OCI-LY1 (cell line): Measurements from ENCODE around the gene PCSK6.

Source experiments
- EZH2 ChIP-seq: fragments of 200-600 bp; sonication (generic), shearing (Covaris generic); IDR thresholded peaks from 2 replicates; pipeline ENCODE4 v1.8.0; 2017; ENCODE audit warnings: borderline replicate concordance, mixed run types, mild to moderate bottlenecking, antibody characterized with exemption, low read length, moderate library complexity, mixed read lengths
- TF ChIP-seq, protein P1 (sequence below): fragments of 200-600 bp; sonication (generic), shearing (Covaris generic); IDR thresholded peaks from 2 replicates; pipeline ENCODE4 v1.5.1; 2017; ENCODE audit warnings: mild to moderate bottlenecking, antibody characterized with exemption, low read length, moderate library complexity, mixed read lengths

DNA sequence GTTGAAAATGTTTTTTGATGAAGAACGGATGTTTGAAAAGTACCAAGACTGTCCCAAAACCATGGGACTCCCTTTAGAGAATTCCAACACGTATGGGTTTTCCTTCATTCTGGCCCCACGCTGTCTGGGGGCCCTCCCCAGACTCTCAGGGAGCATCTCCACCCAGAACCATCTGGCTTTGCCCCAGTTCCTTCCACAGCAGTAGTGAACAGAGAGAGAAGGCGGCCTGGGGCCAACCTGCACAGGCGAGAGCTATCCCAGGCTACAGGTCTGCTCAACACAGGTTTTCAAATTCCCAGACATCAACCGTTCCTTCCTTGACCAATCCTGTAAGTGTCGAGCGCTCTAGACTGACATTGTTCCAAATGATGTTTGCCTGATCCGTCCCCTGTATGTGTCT lies 101.9 kb downstream of the PCSK6 start:
- TF ChIP-seq, protein P1, sequence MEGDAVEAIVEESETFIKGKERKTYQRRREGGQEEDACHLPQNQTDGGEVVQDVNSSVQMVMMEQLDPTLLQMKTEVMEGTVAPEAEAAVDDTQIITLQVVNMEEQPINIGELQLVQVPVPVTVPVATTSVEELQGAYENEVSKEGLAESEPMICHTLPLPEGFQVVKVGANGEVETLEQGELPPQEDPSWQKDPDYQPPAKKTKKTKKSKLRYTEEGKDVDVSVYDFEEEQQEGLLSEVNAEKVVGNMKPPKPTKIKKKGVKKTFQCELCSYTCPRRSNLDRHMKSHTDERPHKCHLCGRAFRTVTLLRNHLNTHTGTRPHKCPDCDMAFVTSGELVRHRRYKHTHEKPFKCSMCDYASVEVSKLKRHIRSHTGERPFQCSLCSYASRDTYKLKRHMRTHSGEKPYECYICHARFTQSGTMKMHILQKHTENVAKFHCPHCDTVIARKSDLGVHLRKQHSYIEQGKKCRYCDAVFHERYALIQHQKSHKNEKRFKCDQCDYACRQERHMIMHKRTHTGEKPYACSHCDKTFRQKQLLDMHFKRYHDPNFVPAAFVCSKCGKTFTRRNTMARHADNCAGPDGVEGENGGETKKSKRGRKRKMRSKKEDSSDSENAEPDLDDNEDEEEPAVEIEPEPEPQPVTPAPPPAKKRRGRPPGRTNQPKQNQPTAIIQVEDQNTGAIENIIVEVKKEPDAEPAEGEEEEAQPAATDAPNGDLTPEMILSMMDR: no peak
- no peak for TF ChIP-seq EZH2
